WERI-Rb-1 (cell line): ENCODE data around the gene MPP1.

Experiments
- DNase-seq: peaks from one replicate; pipeline ENCODE4 v3.0.0-alpha.2; 2020
- H3K27ac ChIP-seq: fragments of 250-450 bp; sonication (Bioruptor Pico); 2 replicates; pipeline ENCODE4 v1.5.1; 2020; ENCODE audit warnings: mild to moderate bottlenecking, moderate library complexity
- H3K27me3 ChIP-seq: fragments of 250-450 bp; sonication (Bioruptor Pico); 2 replicates; pipeline ENCODE4 v1.5.1; 2021; ENCODE audit warnings: mild to moderate bottlenecking, low read depth, moderate library complexity; ENCODE audit not compliant: insufficient read depth, severe bottlenecking
- H3K36me3 ChIP-seq: fragments of 250-450 bp; sonication (Bioruptor Pico); 2 replicates; pipeline ENCODE4 v1.5.1; 2020; ENCODE audit warnings: mild to moderate bottlenecking, moderate library complexity
- H3K4me3 ChIP-seq: 2 replicates; pipeline ENCODE4 v1.5.1; 2011; ENCODE audit warnings: low read depth, mild to moderate bottlenecking, control low read depth, low read length
- H3K9me3 ChIP-seq: fragments of 250-450 bp; sonication (Bioruptor Pico); 2 replicates; pipeline ENCODE4 v1.5.1; 2021; ENCODE audit warnings: mild to moderate bottlenecking, moderate library complexity; ENCODE audit not compliant: severe bottlenecking
- TF ChIP-seq, protein P1 (sequence below): IDR thresholded peaks from 2 replicates; pipeline ENCODE4 v1.5.1; 2011; ENCODE audit warnings: low read depth, mild to moderate bottlenecking, control low read depth, inconsistent platforms, low read length

MPP1 gene

DNA sequence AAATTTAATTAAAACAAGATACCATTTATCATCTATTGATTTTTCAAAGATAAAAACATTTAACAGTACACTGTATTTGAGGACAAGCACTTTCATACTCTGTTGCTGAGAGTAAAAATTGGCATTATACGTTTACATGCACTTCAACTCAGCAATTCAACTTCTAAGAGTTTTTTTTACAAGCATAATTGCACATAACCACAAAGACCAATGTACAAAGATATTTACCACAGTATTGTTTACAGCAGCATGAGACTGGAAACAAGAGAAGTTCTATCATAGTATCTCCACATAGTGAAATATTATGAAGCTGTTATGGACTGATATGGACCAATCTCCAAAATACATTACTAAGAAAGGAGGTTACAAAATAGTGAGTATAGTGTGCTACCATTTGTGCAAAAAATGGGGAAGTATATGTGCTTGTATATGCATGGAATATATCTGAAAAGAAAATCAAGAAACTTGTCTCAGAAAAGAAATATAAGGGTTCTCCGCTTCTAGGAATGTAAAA is 65.3 kb downstream of the MPP1 start:
- Histone ChIP-seq H3K4me3 (no peak overlapping the region), H3K36me3 (no peaks in the 10 kb centered on the region), H3K27me3 (no peaks in the 10 kb centered on the region), H3K27ac (no peak overlapping the region), H3K9me3 (no peaks in the 10 kb centered on the region)
- TF ChIP-seq, protein P1, sequence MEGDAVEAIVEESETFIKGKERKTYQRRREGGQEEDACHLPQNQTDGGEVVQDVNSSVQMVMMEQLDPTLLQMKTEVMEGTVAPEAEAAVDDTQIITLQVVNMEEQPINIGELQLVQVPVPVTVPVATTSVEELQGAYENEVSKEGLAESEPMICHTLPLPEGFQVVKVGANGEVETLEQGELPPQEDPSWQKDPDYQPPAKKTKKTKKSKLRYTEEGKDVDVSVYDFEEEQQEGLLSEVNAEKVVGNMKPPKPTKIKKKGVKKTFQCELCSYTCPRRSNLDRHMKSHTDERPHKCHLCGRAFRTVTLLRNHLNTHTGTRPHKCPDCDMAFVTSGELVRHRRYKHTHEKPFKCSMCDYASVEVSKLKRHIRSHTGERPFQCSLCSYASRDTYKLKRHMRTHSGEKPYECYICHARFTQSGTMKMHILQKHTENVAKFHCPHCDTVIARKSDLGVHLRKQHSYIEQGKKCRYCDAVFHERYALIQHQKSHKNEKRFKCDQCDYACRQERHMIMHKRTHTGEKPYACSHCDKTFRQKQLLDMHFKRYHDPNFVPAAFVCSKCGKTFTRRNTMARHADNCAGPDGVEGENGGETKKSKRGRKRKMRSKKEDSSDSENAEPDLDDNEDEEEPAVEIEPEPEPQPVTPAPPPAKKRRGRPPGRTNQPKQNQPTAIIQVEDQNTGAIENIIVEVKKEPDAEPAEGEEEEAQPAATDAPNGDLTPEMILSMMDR, result no peak
- no peak for DNase-seq

DNA sequence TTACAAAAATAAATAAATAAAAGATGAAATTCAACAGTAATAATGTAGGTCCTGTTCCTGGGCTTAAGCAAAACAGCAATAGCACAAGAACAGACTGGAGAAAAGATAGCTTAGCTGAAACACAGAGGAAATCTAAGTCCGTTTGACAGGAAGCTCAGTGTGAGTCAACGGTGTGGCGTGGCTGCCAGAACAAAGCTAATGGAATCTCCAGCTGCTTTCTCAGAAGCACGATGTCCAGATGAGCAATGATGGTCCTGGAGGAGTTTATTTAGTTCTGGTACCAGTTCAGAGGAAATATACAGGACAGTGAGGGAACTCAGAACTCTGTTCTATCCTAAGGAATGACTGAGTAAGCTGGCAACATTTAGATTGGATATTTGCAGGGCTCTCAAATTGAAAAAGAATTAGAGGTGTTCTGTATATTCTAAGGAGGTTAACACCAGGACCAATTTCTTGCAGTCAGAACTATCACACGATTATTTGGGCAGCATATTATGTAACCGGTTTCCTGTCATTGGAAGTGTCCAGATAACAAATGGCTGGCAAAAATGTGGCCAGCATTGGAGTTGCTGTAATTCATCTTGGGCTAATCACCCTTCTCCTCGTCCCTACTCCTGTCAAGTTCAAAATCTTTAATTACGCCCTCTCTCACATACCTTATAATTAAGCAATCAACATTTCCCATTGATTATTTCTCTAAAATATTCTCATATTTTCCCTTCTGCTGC is 67.1 kb downstream of the MPP1 start:
- TF ChIP-seq, protein P1, result no peak
- Histone ChIP-seq H3K27ac (no peak overlapping the region), H3K4me3 (no peak overlapping the region), H3K27me3 (no peaks in the 10 kb centered on the region), H3K9me3 (no peaks in the 10 kb centered on the region), H3K36me3 (no peaks in the 10 kb centered on the region)
- DNase-seq, result no peak

DNA sequence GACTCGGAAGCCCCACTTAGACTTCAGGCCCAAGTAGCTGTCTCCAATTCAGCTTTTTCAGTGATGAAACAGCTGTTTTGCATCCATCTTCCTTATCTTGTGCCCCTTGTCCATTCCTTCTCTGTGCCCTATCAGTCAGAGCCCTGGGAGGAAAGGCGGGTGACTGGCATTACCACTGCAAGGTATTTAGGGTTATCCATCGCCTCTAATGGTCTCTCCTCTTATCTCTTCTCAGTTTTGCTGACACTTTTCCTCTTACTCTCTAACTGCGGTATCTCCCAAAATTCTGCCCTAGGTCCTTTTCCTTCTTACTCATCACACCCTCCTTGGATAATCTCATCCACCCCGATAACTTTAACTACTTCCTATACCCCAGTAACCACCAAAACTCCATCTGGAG is 68.1 kb downstream of the MPP1 start:
- Histone ChIP-seq H3K27ac (no peak overlapping the region), H3K27me3 (no peaks in the 10 kb centered on the region), H3K36me3 (no peaks in the 10 kb centered on the region), H3K9me3 (no peaks in the 10 kb centered on the region), H3K4me3 (no peak overlapping the region)
- no peak for DNase-seq
- TF ChIP-seq, protein P1, result no peak

DNA sequence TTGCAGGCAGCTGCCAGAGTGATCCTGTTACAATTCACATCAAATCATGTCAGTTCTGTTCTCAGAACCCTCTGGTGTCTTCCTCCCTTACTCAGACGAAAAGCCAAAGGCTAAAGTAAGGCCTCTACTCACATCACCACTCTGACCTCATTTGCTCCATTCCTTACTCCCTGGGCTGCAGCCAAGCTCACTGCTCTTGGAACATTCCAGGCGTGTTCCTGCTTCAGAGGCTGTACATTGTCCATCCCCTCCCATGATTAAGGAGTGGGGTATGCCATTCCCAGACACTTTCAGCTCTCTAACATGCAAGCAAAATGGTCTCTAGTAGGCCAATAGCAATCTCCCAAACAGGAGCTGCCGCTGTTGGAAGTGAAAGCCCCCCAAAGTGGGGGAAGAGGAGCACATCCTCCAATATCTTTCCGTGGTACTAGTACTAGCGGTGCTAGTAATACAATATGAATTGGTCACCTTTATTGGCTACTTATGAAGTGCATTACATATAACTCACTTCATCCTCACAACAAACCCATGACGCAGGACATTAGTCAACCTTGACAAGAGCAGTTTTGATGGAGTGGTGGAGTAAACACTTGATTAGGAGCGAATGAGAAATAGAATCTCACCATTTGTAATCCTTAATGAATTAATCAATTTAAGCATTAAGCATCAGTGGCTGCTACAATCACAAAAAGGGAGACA is 69.4 kb downstream of the MPP1 start:
- no peaks in the 10 kb centered on the region for H3K36me3 ChIP-seq
- H3K4me3 ChIP-seq, result no peak overlapping the region
- TF ChIP-seq, protein P1, result no peak
- H3K27ac ChIP-seq, result no peak overlapping the region
- no peak for DNase-seq
- H3K27me3 ChIP-seq, result no peaks in the 10 kb centered on the region
- no peaks in the 10 kb centered on the region for H3K9me3 ChIP-seq

- Histone ChIP-seq H3K4me3 (no peak overlapping the region), H3K36me3 (no peaks in the 10 kb centered on the region), H3K9me3 (no peaks in the 10 kb centered on the region), H3K27ac (no peak overlapping the region), H3K27me3 (no peaks in the 10 kb centered on the region)
- DNase-seq, result no peak
- TF ChIP-seq, protein P1, result no peak
Observed at GRCh38 chrX:154734061-154734781, 71.1 kb downstream of the MPP1 start.
